ENCODE measurements around the gene SRGAP1.

The SRGAP1 gene

GRCh38 chr12:63961048-63961447 lies 116.5 kb downstream of the SRGAP1 start:
- H3K4me3 ChIP-seq (ENCODE audit: low read depth, low read length) = no peak overlapping the region

GRCh38 chr12:63961543-63961942 lies 117.0 kb downstream of the SRGAP1 start:
- no peak overlapping the region for H3K4me3 ChIP-seq (ENCODE audit: low read depth, low read length)

GRCh38 chr12:63963868-63964267 lies 119.4 kb downstream of the SRGAP1 start:
- no peak overlapping the region for H3K4me3 ChIP-seq (ENCODE audit: low read depth, low read length)

DNA sequence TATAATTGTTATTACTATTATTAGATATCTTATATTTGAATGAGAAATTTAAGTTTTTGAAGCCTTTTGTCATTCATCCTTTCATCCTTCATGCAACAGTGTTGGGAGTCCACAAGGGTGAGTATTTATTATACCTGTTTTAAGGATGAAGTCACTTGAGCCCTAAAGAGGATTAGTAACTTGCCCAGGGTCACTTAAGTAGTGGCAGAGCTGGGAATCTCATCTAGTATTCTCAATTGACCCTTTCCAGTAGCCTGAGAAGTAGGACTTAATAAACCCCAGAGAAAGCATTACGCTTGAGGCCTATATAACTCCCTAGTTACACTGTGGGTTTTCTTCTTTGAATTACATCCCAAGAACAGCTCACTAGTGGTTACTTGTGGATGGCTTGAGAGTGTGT lies 119.8 kb downstream of the SRGAP1 start:
- no peak overlapping the region for H3K4me3 ChIP-seq (ENCODE audit: low read depth, low read length)

- no peak overlapping the region for H3K4me3 ChIP-seq (ENCODE audit: low read depth, low read length)
Observed at GRCh38 chr12:63965936-63966605, 121.6 kb downstream of the SRGAP1 start.

GRCh38 chr12:63966606-63966975 lies 122.1 kb downstream of the SRGAP1 start:
- no peak overlapping the region for H3K4me3 ChIP-seq (ENCODE audit: low read depth, low read length)

DNA sequence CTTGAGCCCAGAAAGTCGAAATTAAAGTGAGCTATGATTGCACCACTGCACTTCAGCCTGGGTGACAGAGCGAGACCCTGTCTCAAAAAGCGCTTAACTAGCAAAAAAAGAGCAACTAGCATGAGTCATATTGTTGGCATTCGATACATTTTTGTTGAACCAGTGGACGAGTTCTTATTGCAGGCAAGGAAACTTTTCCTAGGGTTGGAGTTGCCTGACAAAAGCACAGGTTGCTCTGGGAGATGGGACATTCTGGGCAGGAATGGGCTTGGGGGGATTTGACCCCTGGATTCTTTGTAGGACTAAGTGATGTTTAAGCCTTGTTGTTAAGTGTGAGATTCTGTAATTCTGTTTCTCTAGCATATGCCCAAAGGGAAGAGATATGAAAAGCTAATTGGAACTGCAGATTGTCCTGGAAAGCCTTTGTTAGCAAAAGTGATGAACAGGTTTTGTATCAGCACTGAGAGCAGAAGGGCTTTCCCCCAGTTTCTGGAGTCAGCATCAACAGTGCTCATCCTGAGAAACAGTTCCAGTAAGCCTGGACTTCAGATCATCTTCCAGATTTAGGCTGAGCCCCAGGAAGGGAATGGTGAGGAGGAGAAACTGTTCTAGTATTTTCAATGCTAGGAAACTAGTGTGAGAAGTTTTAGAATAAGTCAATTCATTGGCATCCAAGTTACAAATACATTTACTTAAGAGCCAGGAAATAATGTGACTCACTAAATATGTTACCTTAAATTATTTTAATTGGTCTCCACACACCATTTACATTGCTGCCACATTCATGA lies 123.1 kb downstream of the SRGAP1 start:
- H3K4me3 ChIP-seq (ENCODE audit: low read depth, low read length) = no peak overlapping the region

DNA sequence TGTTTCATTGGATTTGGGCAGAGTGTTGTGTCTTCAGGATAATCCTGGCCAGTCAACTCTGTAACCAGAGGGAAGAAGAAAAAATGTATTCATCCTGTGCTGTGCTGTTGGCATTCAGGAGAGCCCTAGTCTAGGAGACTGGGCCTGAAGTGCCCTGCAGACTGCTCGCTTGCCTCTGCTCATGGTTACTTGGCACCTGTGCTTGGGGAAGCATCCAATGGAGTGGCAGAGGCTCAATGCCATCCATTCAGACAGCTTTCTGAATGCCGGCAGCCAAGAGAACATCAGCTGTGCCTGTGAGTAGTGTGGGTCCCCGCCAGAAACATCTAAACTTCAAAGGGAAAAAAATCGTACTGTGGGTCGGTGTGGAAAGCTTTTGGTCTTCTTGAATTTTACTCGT lies 124.2 kb downstream of the SRGAP1 start:
- H3K4me3 ChIP-seq (ENCODE audit: low read depth, low read length) = no peak overlapping the region

- H3K4me3 ChIP-seq (ENCODE audit: low read depth, low read length) = no peak overlapping the region
Observed at GRCh38 chr12:63976902-63977395, 132.4 kb downstream of the SRGAP1 start.

DNA sequence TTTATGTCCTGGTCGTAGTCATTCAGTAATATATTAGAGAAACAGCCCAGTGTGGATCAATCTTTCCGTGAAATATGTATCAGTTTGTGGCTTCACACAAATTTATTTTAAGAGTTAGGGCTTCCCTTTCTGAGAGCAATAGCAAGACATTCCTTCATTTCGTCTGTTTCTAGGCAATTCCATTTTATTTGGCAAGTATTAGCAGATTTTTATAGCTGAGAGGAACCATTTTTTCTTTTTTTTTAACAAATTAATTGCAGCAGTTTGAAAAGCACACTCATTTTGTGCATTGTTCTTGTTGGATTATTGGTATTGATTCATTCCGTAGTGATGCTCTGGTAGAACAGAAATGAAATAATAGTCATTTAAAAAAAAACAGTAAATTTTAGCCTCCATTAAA lies 132.9 kb downstream of the SRGAP1 start:
- H3K4me3 ChIP-seq (ENCODE audit: low read depth, low read length) = no peak overlapping the region

DNA sequence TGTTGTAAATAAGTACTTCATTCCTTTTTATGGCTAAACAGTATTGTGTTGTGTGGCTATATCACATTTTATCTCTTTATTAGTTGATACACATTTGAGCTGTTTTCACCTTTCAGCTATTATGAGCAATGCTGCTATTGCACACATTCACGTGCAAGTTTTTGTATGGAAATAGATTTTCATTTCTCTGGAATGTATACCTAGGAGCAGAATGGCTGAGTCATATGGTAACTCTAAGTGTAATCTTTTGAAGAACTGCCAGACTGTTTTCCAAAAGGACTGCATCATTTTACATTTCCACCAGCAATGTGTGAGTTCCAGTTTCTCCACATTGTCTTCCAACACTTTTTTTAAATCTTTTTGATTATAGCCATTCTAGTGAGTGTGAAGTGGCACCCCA lies 134.0 kb downstream of the SRGAP1 start:
- no peak overlapping the region for H3K4me3 ChIP-seq (ENCODE audit: low read depth, low read length)

DNA sequence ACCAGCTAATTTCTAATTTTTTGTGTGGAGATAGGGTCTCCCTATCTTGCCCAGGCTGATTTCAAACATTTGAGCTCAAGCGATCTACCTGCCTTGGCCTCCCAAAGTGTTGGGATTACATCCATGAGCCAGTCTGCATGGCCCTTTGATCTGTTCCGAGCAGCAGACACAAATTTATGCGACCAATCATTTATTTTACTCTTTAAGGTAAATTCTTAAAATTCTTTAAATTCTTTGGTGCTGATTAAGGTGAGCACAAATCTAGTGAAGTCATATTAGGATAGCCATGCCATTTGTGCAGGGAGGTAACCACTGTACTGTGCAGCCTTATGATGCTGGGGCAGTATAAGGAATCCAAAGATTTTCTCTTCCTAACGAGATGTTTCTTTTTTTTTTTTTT lies 135.7 kb downstream of the SRGAP1 start:
- no peak overlapping the region for H3K4me3 ChIP-seq (ENCODE audit: low read depth, low read length)

DNA sequence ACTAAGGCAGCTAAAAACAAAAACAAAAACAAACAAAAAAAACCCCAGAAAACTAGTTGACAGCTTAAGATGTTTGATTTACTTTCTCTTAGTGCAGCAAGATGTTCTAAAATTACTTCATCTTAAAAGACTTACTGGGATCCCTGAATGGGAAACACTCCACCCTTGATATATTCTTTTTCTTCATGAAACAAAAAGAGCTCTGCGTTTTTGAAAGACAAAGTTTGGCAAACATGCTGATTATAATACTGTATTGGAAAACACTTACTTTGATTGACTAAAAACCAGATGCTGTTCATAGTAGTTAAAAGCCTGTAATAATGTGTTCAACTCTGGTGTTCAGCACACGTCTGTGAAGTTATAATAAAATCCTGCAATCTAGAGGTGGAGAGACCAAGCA lies 136.8 kb downstream of the SRGAP1 start:
- no peak overlapping the region for H3K4me3 ChIP-seq (ENCODE audit: low read depth, low read length)

GRCh38 chr12:63982604-63983295 lies 138.2 kb downstream of the SRGAP1 start:
- no peak overlapping the region for H3K4me3 ChIP-seq (ENCODE audit: low read depth, low read length)

DNA sequence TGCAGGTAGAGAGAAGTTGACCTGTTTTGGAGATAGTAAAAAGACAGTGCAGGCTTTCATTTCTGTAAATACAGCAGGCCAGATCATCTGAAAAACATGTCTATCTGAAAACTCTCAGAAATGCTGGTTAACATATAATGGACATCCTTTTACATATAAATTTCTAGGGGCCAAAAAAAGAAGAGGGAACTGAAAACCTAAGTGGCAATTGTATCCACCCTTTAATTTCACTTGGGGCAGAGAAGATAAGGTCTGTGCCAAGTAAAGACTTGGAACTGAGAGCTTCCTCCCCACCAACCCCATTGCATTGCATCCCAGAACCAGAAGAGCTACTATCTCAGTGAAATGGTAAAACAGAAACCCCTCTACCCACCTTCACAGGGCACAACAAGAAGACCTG lies 141.0 kb downstream of the SRGAP1 start:
- no peak overlapping the region for H3K4me3 ChIP-seq (ENCODE audit: low read depth, low read length)

- H3K4me3 ChIP-seq (ENCODE audit: low read depth, low read length) = no peak overlapping the region
Observed at GRCh38 chr12:63985945-63986344, 141.4 kb downstream of the SRGAP1 start.

DNA sequence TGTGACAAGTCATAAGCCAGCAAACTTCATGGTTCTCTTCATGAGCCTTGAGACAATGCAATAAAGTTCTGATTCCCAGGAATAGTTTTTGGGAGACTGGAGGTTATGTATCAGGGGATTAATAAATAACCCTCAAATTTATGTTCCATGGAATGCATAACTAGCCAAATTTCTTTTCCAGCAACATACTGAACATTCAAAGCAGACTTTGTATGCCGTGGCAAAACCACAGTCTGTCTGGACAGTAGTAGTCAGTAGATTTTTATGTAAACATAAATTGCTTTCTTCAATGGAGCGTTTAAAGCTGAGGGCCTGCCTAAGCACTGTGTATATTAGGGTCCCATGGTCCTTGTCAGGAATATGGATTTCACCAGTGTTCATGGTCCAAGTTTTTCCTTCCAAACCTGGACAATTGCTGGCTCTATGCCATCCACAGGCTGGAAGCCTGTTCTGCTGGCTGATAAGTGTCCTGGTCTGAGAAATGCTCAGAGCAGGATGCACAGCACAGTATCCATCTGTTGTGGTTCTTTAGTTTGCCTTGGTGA lies 144.9 kb downstream of the SRGAP1 start:
- no peak overlapping the region for H3K4me3 ChIP-seq (ENCODE audit: low read depth, low read length)

DNA sequence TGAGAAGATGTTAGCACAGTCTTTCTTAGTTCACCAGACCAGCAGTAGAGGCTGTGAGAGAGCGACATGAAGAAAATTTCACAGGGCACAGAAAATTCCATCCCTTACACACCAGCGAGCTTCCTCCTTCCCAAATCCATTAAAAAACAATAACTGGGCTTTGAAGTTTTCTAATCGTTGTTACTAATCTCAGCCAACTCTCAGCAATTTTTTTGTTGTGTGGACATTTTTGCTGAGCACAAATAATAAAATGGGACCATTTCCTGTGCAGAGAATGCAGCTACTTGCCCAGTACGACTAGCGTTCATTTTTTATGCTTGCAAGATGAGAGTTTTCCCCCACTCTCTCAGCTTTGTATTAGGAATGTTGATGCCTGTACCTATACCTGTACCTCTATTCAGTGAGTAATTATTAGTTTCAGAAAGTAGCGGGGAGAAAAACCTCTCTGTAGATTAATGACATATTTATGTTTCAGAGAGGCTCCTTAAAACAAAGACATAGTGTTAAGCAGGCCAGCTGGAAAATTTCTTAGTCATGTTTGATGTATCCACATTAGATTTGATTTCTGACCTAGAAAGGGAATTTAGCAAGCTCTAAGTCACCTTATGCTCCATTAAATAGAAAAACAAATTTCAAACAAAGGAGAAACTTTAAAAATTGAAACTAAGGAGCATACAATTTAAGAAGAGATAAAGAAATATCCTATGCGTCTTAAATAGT lies 146.5 kb downstream of the SRGAP1 start:
- no peak overlapping the region for H3K4me3 ChIP-seq (ENCODE audit: low read depth, low read length)

GRCh38 chr12:63994704-63995103 lies 150.2 kb downstream of the SRGAP1 start:
- no peak overlapping the region for H3K4me3 ChIP-seq (ENCODE audit: low read depth, low read length)

- H3K4me3 ChIP-seq (ENCODE audit: low read depth, low read length) = no peak overlapping the region
Observed at GRCh38 chr12:63995512-63995911, 151.0 kb downstream of the SRGAP1 start.

DNA sequence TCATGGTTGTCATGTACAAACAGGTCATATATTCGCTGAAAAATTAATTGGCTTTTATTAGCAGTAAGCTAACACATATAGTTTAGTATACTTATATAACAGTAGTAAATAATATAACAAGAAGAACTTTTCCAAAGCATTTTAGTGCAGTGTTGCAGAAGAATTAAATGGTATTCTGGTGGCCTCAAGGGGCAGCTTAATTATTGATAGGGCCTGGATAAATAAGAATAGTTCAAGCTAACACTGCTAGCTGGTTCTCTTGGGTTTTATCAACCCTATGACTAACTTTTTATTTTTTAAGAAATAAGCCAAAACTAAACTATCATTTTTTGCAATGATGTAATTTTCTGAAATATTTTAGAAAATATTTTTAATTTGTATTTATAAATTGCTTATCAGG lies 152.1 kb downstream of the SRGAP1 start:
- H3K4me3 ChIP-seq (ENCODE audit: low read depth, low read length) = no peak overlapping the region
